ENCODE results near the gene S100G.

- TF ChIP-seq, protein P1, sequence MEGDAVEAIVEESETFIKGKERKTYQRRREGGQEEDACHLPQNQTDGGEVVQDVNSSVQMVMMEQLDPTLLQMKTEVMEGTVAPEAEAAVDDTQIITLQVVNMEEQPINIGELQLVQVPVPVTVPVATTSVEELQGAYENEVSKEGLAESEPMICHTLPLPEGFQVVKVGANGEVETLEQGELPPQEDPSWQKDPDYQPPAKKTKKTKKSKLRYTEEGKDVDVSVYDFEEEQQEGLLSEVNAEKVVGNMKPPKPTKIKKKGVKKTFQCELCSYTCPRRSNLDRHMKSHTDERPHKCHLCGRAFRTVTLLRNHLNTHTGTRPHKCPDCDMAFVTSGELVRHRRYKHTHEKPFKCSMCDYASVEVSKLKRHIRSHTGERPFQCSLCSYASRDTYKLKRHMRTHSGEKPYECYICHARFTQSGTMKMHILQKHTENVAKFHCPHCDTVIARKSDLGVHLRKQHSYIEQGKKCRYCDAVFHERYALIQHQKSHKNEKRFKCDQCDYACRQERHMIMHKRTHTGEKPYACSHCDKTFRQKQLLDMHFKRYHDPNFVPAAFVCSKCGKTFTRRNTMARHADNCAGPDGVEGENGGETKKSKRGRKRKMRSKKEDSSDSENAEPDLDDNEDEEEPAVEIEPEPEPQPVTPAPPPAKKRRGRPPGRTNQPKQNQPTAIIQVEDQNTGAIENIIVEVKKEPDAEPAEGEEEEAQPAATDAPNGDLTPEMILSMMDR (IDR thresholded peaks at IDR 0.05): no peak
- no peak for TF ChIP-seq POLR2A (IDR thresholded peaks at IDR 0.05)
Observed at GRCh38 chrX:16639966-16640365, 10.0 kb upstream of the S100G start.
